Coronary artery (tissue), 2 donors: Measurements from ENCODE around the gene RELA.
A peak's percentile ranks its signal among the peaks of the same experiment; 100 is the strongest.
"Not testable (repeated sequence)": the region's sequence is repeated elsewhere in the genome, so short reads cannot be mapped to it uniquely, and the experiment has no call there.

Source experiments
- DNase-seq: peaks from one replicate; pipeline ENCODE4 v3.0.0-alpha.2; 2017; ENCODE audit warnings: low spot score
- H3K27ac ChIP-seq, 2 donors: fragments of 200-600 bp; sonication (generic); one replicate each; pipeline ENCODE4 v1.5.1; 2016 to 2019
- H3K4me3 ChIP-seq: fragments of 200-600 bp; sonication (generic); 2 replicates; pipeline ENCODE4 v1.5.1; 2016; ENCODE audit warnings: mild to moderate bottlenecking, moderate library complexity
- TF ChIP-seq, protein P1 (sequence below): fragments of 200-600 bp; sonication (generic); IDR thresholded peaks from one replicate; pipeline ENCODE4 v1.5.1; 2019; ENCODE audit warnings: antibody characterized with exemption

Gene RELA

DNA sequence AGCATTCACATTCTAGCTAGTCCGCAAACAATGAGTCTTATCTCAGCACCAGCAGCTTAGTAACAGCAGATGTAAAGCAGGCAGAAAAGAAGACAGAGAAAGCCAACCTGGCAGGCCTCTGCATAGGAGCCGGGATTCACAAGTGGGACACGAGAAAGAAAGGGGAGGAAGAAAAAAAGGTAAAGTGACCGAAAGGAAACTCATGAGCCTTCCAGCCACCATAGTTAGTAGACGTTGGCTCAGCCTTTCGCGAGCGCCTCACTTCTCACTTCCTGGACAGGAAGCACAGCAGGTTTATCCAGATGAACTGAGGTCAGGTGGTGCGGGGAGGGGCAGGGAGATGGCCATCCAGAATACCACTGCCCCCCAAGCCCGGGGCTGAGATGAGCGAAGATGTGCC lies 29.7 kb upstream of the RELA start:
- H3K4me3 ChIP-seq: no peak overlapping the region
- TF ChIP-seq, protein P1, sequence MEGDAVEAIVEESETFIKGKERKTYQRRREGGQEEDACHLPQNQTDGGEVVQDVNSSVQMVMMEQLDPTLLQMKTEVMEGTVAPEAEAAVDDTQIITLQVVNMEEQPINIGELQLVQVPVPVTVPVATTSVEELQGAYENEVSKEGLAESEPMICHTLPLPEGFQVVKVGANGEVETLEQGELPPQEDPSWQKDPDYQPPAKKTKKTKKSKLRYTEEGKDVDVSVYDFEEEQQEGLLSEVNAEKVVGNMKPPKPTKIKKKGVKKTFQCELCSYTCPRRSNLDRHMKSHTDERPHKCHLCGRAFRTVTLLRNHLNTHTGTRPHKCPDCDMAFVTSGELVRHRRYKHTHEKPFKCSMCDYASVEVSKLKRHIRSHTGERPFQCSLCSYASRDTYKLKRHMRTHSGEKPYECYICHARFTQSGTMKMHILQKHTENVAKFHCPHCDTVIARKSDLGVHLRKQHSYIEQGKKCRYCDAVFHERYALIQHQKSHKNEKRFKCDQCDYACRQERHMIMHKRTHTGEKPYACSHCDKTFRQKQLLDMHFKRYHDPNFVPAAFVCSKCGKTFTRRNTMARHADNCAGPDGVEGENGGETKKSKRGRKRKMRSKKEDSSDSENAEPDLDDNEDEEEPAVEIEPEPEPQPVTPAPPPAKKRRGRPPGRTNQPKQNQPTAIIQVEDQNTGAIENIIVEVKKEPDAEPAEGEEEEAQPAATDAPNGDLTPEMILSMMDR: no peak
- DNase-seq: no peak
- no peak overlapping the region for H3K27ac ChIP-seq

DNA sequence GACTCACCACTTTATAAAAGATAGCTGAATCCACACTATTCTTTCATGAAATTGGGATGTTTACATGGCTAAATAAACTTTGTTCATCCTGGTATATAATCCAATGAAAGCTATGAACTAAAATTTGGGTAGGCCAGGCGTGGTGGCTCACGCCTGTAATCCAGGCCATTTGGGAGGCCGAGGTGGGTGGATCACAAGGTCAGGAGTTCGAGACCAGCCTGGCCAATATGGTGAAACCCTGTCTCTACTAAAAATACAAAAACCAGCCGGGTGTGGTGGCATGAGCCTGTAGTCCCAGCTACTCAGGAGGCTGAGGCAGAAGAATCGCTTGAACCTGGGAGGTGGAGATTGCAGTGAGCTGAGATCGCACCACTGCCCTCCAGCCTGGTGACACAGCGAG lies 29.1 kb upstream of the RELA start:
- not testable (repeated sequence) for H3K4me3 ChIP-seq, H3K27ac ChIP-seq, DNase-seq

DNA sequence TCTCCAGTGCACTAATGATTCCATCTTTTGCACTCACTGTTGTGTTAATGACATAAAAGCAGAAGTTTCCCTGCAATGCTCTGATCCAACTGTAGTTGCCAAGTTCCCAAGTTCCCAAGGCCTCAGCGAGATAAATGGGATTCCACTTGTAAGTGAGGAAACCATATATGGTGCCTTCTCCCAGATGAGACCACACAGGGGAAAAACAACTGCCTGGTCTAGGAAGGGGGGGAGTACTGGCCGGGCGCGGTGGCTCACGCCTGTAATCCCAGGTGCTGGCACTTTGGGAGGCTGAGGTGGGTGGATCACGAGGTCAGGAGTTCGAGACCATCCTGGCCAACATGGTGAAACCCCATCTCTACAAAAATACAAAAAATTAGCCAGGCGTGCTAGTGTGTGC lies 23.3 kb upstream of the RELA start:
- no peak overlapping the region for H3K4me3 ChIP-seq
- no peak overlapping the region for H3K27ac ChIP-seq
- DNase-seq: no peak
- TF ChIP-seq, protein P1: no peak

DNA sequence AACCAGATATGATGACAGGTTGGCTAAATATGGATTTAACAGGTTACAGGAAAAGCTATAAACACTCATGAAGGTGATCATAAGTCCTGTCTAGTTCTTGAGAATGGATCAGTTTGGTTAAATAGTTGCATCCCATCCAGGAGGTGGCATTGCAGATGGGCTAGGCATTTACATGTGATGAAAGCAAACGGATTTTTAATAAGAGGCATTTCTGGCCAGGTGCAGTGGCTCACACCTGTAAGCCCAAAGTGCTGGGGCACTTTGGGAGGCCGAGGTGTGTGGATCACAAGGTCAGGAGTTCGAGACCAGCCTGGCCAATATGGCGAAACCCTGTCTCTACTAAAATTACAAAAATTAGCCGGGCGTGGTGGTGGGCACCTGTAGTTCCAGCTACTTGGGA lies 20.8 kb upstream of the RELA start:
- not testable (repeated sequence) for H3K27ac ChIP-seq, DNase-seq, H3K4me3 ChIP-seq

DNA sequence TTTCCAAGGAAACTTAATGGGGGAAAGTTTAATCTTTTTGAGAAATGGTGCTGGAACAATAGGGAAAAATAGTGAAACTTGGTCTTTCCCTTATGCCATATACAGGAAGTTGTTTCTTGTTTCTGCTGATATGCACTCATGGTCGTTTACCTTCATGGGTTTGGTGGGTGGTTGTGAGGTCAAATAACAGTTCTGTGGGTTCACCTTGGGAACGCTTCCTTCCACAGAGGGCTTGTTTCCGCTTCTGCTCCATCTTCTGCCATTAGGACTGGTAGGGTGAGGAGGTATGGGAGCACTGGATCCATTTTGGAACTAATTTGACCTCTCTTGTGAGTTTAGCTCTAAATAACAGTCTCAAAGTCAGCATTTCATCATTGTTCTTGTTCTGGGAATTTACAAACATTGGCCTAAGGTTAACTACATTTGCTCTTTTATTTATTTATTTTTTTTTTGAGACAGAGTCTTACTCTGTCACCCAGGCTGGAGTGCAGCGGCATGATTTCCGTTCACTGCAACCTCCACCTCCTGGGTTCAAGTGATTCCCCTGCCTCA lies 17.6 kb upstream of the RELA start:
- TF ChIP-seq, protein P1: no peak
- Histone ChIP-seq H3K27ac (no peak overlapping the region), H3K4me3 (no peak overlapping the region)
- DNase-seq: no peak

DNA sequence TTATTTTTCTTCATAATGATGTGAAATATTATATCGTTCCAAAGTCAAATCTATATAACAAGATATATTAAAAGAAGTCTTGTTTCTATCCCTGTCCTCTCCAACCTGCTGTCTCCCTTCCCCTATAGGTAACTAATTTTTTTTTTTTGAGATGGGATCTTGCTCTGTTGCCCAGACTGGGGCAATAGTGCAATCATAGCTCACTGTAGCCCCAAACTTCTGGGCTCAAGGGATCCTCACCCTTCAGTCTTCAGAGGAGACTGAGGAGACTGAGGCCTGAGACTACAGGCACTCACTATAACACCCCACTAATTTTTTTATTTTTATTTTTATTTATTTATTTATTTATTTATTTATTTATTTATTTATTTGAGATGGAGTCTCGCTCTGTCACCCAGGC lies 10.3 kb upstream of the RELA start:
- no peak overlapping the region for H3K4me3 ChIP-seq
- DNase-seq: no peak
- TF ChIP-seq, protein P1: no peak
- no peak overlapping the region for H3K27ac ChIP-seq

DNA sequence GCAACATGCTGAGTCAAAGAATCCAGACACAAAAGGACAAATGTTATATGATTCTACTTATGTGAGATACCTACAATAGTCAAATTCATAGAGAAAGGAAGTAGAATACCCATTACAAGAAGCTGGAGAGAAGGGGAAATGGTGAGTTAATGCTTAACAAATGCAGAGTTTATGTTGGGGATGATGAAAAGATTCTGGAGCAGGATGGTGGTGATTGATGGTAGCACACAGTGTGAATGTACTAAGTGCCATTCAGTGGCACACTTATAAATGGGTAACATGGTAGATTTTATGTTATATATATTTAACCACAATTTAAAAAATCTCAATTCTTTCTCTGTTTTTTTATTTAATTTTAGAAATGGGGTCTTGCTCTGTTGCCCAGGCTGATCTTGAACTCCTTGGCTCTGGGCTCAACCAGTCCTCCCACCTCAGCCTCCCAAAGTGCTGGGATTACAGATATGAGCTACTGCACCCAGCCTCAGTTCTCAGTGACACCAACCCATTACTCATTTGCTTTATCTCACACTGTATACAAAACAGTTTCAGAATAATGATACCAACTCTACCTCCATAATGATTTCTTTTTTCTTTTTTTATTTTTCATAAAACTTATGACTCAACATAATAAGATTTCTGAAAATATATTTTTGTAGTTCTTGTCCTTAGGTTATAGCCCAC lies 9.6 kb upstream of the RELA start:
- H3K4me3 ChIP-seq: no peak overlapping the region
- TF ChIP-seq, protein P1: no peak
- no peak for DNase-seq
- no peak overlapping the region for H3K27ac ChIP-seq

DNA sequence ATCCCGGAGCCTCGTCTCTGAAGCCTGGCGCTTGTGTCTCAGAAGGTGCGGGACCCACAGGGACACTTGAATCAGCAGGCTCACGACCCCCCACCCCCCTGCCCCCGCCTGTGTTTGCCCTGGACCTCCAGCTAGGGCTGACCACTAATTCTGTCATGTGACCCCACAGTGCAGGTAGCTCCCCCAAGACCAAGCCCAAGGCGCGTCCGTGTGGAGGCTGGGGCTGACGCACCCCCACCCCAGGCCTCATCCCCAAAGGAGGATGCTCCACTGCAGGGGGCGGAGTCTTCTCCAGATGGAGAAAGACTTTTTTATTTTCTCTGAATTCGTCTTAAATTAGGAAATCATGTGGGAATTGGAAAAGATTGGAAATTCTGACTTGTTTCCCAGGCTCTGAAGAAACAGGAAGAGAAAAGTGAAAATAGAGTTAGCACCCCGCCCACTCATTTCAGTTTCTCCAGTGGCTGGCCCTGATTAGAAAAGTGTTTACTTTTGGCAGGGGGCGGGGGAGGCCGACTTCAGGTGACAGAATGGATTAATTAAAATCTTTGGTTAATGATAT lies 1.0 kb upstream of the RELA start:
- DNase-seq: no peak
- TF ChIP-seq, protein P1: no peak
- peak overlapping the region; percentile 97 for H3K4me3 ChIP-seq
- H3K27ac ChIP-seq: peak overlapping the region; percentile 99 to 100
